Smooth muscle cell (in vitro differentiated cells): ENCODE data around the gene CHODL. TPM values are rescaled to one million over a fixed set of nuclear protein-coding genes. Genes with fewer than 3 reads are reported as not detected.
A peak's percentile ranks its signal among the peaks of the same experiment; 100 is the strongest.

ENCODE experiments used
- DNase-seq: peaks from one replicate; lab custom pipeline; 2025; ENCODE audit not compliant: unreplicated experiment; lab: John Stamatoyannopoulos, UW
- H2AFZ ChIP-seq: fragments of 200-600 bp; sonication (generic); 2 replicates; pipeline ENCODE4 v1.6.0; 2016; ENCODE audit warnings: antibody characterized with exemption, low read depth, mild to moderate bottlenecking
- H3F3A ChIP-seq: fragments of 200-600 bp; sonication (generic); 2 replicates; pipeline ENCODE4 v1.6.0; 2017; ENCODE audit warnings: antibody characterized with exemption, low read depth
- H3K27ac ChIP-seq: fragments of 200-600 bp; sonication (generic); 2 replicates; pipeline ENCODE4 v1.5.1; 2016; ENCODE audit warnings: low read depth, mild to moderate bottlenecking
- H3K27me3 ChIP-seq: fragments of 200-600 bp; sonication (generic); 2 replicates; pipeline ENCODE4 v1.6.1; 2016; ENCODE audit warnings: low read depth, mild to moderate bottlenecking
- H3K36me3 ChIP-seq: fragments of 200-600 bp; sonication (generic); 2 replicates; pipeline ENCODE4 v1.5.1; 2016; ENCODE audit warnings: low read depth
- H3K4me1 ChIP-seq: fragments of 200-600 bp; sonication (generic); 2 replicates; pipeline ENCODE4 v1.5.1; 2016; ENCODE audit warnings: low read depth
- H3K4me2 ChIP-seq: fragments of 200-600 bp; sonication (generic); 2 replicates; pipeline ENCODE4 v1.6.0; 2016; ENCODE audit warnings: mild to moderate bottlenecking
- H3K4me3 ChIP-seq: fragments of 200-600 bp; sonication (generic); 2 replicates; pipeline ENCODE4 v1.5.1; 2016; ENCODE audit warnings: mild to moderate bottlenecking
- H3K79me2 ChIP-seq: fragments of 200-600 bp; sonication (generic); 2 replicates; pipeline ENCODE4 v1.6.0; 2016; ENCODE audit warnings: low read depth, mild to moderate bottlenecking
- H3K9ac ChIP-seq: fragments of 200-600 bp; sonication (generic); 2 replicates; pipeline ENCODE4 v1.6.0; 2016; ENCODE audit warnings: low read depth
- H3K9me3 ChIP-seq: fragments of 200-600 bp; sonication (generic); replicated peaks from 2 replicates; pipeline ENCODE4 v1.5.1; 2016; ENCODE audit warnings: low read depth
- H4K20me1 ChIP-seq: fragments of 200-600 bp; sonication (generic); 2 replicates; pipeline ENCODE4 v1.6.0; 2016; ENCODE audit warnings: low read depth
- WGBS: methylation state at CpG from one replicate; pipeline ENCODE4 v1.1.7; 2016; ENCODE audit warnings: low lambda C conversion rate; 5-methylcytosine and 5-hydroxymethylcytosine counted together
- polyA plus RNA-seq: library from polyadenylated mRNA; unstranded; fragments of >200 nt; fragmentation: Nextera tagmentation; extraction: Ambion mirVana; gene quantifications from 2 replicates; pipeline ENCODE4 v1.2.1, GENCODE V29; 2016
- total RNA-seq: library from RNA; depleted of rRNA; stranded (reverse); fragments of >200 nt; gene quantifications from 2 replicates; pipeline ENCODE4 v1.2.3, GENCODE V29; 2014
- TF ChIP-seq, protein P1 (sequence below): fragments of 200-600 bp; sonication (generic); IDR thresholded peaks from 2 replicates; pipeline ENCODE4 v1.5.1; 2017; ENCODE audit warnings: borderline replicate concordance, mild to moderate bottlenecking, antibody characterized with exemption; ENCODE audit not compliant: insufficient read depth, poor library complexity, severe bottlenecking

Gene CHODL
- total and polyA plus RNA-seq, 2 experiments from 2014 or later = not detected

DNA sequence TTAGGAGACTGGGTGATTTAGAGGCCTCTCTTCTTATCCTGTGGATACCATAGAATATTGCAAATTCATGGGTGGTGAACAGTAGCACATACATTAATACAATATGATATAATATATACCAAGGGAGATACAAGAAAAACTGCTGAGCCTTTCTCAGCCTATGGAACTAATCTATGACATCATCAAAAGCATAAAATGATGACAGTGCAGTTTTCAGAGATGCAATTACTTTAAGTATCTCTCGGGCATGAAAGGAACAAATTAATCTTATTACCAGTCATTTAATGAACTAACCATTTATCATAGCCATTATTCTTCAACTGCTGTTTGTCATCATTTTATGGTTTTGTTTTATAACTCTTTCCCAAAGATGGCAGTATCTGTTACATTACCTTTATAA lies 3.5 kb downstream of the CHODL start:
- no peak for DNase-seq
- no peaks in the 10 kb centered on the region for H4K20me1 ChIP-seq
- H3K9ac ChIP-seq = no peak overlapping the region
- WGBS = 100% methylated on average over 1 of the region's 1 CpG
- no peaks in the 10 kb centered on the region for H3K4me1 ChIP-seq
- no peaks in the 10 kb centered on the region for H3K36me3 ChIP-seq
- H3K27ac ChIP-seq = no peak overlapping the region
- H2AFZ ChIP-seq = no peak overlapping the region
- no peak overlapping the region for H3K4me2 ChIP-seq
- H3K79me2 ChIP-seq = no peaks in the 10 kb centered on the region
- TF ChIP-seq, protein P1, sequence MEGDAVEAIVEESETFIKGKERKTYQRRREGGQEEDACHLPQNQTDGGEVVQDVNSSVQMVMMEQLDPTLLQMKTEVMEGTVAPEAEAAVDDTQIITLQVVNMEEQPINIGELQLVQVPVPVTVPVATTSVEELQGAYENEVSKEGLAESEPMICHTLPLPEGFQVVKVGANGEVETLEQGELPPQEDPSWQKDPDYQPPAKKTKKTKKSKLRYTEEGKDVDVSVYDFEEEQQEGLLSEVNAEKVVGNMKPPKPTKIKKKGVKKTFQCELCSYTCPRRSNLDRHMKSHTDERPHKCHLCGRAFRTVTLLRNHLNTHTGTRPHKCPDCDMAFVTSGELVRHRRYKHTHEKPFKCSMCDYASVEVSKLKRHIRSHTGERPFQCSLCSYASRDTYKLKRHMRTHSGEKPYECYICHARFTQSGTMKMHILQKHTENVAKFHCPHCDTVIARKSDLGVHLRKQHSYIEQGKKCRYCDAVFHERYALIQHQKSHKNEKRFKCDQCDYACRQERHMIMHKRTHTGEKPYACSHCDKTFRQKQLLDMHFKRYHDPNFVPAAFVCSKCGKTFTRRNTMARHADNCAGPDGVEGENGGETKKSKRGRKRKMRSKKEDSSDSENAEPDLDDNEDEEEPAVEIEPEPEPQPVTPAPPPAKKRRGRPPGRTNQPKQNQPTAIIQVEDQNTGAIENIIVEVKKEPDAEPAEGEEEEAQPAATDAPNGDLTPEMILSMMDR = no peak
- H3K4me3 ChIP-seq = no peak overlapping the region
- H3K9me3 ChIP-seq = no peaks in the 10 kb centered on the region
- H3K27me3 ChIP-seq = peaks cover 51% of the 10 kb centered on the region
- no peaks in the 10 kb centered on the region for H3F3A ChIP-seq

GRCh38 chr21:18249672-18250071 lies 5.0 kb downstream of the CHODL start:
- no peak for DNase-seq
- Histone ChIP-seq H3K9me3 (no peaks in the 10 kb centered on the region), H3K27me3 (peaks cover 36% of the 10 kb centered on the region), H3K4me1 (no peaks in the 10 kb centered on the region), H4K20me1 (no peaks in the 10 kb centered on the region), H3K9ac (no peak overlapping the region), H3K79me2 (no peaks in the 10 kb centered on the region), H3K4me2 (no peak overlapping the region), H2AFZ (no peak overlapping the region), H3K27ac (no peak overlapping the region), H3F3A (no peaks in the 10 kb centered on the region), H3K4me3 (no peak overlapping the region), H3K36me3 (no peaks in the 10 kb centered on the region)
- 13% methylated on average over 2 of the region's 2 CpGs for WGBS
- TF ChIP-seq, protein P1 = no peak

GRCh38 chr21:18251065-18251464 lies 6.4 kb downstream of the CHODL start:
- Histone ChIP-seq H3K4me2 (no peak overlapping the region), H3K27me3 (peaks cover 23% of the 10 kb centered on the region), H3K9ac (no peak overlapping the region), H3K27ac (no peak overlapping the region), H3K4me3 (no peak overlapping the region), H3K36me3 (no peaks in the 10 kb centered on the region), H3K79me2 (no peaks in the 10 kb centered on the region), H2AFZ (no peak overlapping the region), H3K9me3 (no peaks in the 10 kb centered on the region), H4K20me1 (no peaks in the 10 kb centered on the region), H3K4me1 (no peaks in the 10 kb centered on the region), H3F3A (no peaks in the 10 kb centered on the region)
- DNase-seq = no peak
- TF ChIP-seq, protein P1 = no peak

GRCh38 chr21:18252256-18252655 lies 7.6 kb downstream of the CHODL start:
- no peaks in the 10 kb centered on the region for H4K20me1 ChIP-seq
- peaks cover 16% of the 10 kb centered on the region for H3K27me3 ChIP-seq
- no peak overlapping the region for H3K4me2 ChIP-seq
- WGBS = 61% methylated on average over 4 of the region's 4 CpGs
- no peak overlapping the region for H3K27ac ChIP-seq
- no peak for DNase-seq
- no peak overlapping the region for H3K4me3 ChIP-seq
- TF ChIP-seq, protein P1 = no peak
- H3K79me2 ChIP-seq = no peaks in the 10 kb centered on the region
- H2AFZ ChIP-seq = peak overlapping the region; percentile 18
- H3K36me3 ChIP-seq = no peaks in the 10 kb centered on the region
- no peaks in the 10 kb centered on the region for H3K4me1 ChIP-seq
- no peaks in the 10 kb centered on the region for H3K9me3 ChIP-seq
- no peaks in the 10 kb centered on the region for H3F3A ChIP-seq
- H3K9ac ChIP-seq = no peak overlapping the region
